Forelimb muscle (tissue), 1 donor: ENCODE measurements around the gene FKBP5. TPM values are rescaled to one million over a fixed set of nuclear protein-coding genes. Genes with fewer than 3 reads are reported as not detected.
A peak's percentile ranks its signal among the peaks of the same experiment; 100 is the strongest.
"Not testable (repeated sequence)": the region's sequence is repeated elsewhere in the genome, so short reads cannot be mapped to it uniquely, and the experiment has no call there.

Experiments used
- DNase-seq: peaks from one replicate; pipeline ENCODE4 v3.0.0-alpha.2; 2013; ENCODE audit warnings: low read depth
- polyA plus RNA-seq: library from polyadenylated mRNA; unstranded; fragments of 120-200 nt; gene quantifications from one replicate; pipeline ENCODE4 v1.2.1, GENCODE V29; 2013; ENCODE audit not compliant: insufficient read length

Gene FKBP5
- polyA plus RNA-seq, 1 donor, result 16.9 TPM

DNA sequence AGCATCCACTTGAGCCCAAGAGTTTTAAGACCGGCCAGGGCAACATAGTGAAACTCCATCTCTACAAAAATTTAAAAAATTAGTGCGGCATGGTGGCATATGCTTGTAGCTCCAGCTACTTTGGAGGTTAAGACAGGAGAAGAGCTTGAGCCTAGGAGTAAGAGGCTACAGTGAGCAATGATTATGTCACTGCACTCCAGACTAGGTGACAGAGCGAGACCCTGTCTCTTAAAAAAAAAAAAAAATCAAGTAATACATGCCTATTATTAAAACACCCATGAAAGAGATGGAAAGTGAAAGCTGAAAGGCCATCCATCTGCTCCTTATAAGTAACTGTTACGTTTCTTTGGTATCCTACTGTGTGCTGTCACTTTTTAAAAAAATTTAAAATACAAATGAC, 66.4 kb downstream of the FKBP5 start:
- no peak for DNase-seq

DNA sequence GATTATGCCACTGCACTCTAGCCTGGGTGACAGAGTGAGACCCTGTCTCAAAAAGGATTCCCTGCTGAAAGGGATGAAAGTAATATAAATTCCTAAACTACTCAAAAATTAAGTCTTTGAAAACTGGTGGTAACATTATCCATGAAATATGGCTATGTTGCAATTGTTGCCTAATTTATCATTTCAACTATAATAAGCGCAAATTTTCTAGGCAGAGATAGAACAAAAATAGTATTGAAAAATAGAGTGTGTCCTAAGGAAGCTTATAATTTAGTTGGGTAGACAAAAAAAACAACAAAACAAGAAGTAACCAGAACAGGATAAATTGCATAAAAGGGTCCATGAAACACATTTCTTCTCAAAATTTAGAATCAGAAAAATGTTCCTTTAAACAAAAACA, 68.0 kb downstream of the FKBP5 start:
- no peak for DNase-seq

DNA sequence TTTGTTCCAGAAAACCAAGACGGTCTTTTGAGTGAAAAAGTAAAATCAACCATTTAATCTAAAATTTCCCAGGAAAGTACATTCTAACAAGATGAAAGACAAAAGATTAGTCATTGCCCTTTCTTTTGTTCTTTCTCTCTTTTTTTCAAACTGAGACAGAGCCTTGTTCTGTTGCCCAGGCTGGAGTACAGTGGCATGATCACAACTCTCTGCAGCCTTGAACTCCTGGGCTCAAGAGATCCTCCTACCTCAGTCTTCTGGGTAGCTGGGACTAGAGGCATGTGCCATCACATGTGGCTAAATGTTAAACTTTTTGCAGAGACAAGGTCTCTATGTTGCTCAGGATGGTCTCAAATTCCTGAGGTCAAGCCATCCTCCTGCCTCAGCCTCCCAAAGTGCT, 75.0 kb downstream of the FKBP5 start:
- DNase-seq, result no peak

DNA sequence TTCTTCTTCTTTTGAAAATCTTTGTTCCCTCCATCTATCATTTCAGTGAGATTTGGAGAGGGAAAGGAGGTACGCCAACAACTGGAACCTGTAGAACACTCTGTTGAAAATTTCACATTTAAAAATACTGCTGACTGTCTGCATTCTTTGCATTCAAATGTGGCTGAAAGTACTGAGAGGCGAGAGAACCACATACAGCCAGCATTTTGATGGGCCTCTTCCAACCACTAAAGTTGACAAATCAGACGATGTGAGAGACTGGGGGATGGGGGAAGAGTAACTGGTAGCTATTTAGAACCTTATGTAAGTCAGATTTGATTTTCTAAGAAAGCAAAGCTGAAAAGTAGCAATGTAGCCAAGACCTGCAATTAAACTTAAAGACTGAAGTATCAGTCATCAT, 77.5 kb downstream of the FKBP5 start:
- no peak for DNase-seq

DNA sequence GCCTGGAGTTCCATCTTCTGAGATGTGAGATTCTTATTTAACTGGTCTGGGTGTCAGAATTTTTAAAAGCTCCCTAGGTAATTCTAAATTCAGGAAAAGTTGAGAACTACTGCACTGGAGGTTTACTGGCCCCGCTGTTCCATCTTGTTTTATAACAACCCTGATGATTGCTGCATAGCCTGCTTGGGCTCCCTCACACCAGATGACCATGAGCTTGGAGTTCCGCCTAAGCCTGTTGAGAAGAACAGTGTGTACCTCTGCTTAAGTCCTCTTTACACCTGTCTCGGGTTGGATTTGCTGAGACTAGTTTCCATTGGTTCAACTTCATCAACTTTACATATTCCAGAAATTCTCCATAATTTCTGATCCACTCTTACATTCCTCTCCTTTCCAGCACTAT, 77.9 kb downstream of the FKBP5 start:
- DNase-seq, result no peak

DNA sequence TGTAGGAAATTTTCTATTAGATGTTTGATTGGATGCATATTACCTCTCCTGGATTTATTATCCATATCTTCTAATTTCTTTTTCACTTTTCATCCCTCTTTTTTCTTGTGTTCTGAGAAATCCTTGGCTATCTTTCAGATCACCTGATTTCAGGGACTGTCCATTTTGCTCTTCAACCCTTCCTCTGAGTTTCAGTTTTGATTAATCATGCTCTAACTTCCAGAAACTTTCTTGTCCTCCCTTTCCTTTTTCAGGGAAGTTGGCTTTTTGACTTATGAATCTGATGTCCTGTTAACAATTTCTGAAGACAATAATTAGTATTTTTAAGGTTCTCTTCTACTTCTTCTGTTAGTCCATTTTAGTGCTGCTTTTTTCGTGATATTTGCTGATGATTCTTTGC, 79.1 kb downstream of the FKBP5 start:
- DNase-seq, result no peak

DNA sequence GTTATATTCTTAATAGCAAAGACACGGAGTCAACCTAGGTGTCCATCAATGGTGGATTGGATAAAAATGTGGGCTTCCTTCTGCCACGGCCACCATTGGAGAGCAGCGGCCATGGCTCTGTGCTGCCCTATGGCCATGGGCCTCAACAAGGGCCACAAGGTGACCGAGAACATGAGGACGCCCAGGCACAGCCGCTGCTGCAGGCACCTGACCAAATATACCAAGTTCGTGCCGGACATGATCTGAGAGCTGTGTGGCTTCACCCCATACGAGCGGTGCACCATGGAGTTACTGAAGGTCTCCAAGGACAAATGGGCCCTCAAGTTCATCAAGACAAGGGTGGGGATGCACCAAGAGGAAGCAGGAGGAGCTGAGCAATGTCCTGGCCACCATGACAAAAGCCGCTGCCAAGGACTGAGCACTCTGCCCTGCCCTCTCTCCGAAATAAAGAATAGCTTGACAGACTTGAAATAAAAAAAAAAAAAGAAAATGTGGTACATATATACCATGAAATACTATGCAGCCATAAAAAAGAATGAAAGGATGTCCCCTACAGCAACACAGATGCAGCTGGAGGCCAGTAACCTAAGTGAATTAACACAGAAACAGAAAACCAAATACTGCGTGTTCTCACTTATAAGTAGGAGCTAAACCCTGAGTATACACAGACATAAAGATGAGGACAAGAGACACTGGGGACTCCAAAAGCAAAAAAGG, 81.0 kb downstream of the FKBP5 start:
- DNase-seq, result no peak

DNA sequence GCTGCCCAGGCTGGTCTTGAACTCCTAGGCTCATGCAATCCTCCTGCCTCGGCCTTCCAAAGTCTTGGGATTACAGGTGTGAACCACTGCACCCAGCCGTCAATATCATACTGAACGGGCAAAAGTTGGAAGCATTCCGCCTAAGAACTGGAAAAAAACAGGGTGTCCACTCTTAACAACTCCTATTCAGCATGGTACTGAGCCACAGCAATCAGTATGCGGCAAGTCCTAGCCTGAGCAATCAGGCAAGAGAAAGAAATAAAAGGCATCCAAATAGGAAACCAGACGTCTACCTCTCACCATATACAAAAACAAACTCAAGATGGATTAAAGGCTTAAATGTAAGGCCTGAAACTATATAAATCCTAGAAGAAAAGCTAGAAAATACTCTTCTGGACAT, 83.1 kb downstream of the FKBP5 start:
- DNase-seq, result no peak

DNA sequence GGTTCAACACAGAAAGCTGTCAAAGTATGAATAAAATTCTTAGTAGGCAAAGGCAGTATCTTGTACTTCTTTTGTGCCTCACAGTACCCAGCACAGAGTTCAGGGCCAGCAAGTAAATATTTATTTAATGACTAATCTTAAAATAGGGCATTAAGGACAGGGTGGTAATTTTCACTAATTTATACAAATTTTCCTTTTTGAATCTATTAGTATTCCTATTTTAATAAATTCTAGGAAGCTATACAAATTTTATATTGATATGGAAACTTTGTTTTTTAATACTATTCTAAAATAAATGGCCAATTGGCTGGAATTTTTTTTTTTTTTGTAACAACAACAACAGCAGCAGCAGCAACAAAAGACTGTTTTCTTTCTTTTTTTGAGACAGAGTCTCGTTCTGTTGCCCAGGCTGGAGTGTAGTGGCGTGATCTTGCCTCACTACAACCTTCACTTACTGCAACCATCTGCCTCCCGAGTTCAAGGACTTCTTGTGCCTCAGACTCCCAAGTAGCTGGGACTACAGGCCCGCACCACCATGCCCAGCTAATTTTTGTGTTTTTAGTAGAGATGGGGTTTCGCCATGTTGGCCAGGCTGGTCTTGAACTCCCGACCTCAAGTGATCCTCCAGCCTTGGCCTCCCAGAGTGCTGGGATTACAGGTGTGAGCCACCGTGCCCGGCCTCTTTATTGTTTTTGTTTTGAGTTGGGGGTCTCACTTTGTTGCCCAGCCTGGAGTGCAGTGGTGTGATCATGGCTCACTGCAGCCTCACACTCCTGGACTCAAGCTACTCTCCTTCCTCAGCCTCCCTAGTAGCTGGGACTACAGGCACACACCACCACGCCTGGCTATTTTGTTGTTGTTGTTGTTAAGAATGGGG, 85.2 kb downstream of the FKBP5 start:
- no peak for DNase-seq

DNA sequence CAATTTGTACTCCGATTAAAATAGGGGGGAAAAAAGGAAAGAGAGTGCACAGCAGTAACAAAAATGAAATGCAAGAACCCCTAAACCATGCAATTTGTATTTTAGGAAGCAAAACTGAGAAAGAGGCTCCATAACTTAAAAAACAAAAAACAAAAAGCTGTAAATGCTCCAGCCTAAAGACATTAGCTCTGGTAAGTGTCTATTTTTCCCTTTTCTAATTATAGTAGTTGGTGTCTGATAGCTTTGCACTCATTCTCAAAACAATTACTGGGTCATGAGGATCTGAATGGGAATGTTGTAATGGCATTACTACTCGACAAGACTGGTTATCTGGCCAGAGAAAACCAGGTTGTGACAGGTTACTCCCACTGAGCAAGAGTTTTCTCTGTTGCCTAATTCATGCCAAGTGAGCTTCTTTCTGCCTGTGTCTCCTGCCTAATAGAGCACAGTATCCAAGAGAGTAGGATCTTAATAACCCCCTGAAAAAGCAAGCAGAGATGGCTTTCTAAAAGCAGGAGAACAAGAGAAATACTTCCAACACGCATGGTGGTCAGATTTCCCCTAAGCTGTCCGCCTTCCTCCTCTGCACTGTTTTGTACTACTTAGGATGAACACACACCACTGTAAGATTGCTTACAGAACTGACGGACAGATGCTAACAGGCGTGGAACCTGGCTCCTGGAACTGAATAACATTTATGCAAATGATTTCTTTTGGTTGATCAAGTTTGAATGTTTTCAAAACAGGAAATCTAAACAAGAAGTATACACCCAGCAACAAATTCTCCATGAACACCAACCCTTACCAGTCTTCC, 86.4 kb downstream of the FKBP5 start:
- DNase-seq, result no peak

DNA sequence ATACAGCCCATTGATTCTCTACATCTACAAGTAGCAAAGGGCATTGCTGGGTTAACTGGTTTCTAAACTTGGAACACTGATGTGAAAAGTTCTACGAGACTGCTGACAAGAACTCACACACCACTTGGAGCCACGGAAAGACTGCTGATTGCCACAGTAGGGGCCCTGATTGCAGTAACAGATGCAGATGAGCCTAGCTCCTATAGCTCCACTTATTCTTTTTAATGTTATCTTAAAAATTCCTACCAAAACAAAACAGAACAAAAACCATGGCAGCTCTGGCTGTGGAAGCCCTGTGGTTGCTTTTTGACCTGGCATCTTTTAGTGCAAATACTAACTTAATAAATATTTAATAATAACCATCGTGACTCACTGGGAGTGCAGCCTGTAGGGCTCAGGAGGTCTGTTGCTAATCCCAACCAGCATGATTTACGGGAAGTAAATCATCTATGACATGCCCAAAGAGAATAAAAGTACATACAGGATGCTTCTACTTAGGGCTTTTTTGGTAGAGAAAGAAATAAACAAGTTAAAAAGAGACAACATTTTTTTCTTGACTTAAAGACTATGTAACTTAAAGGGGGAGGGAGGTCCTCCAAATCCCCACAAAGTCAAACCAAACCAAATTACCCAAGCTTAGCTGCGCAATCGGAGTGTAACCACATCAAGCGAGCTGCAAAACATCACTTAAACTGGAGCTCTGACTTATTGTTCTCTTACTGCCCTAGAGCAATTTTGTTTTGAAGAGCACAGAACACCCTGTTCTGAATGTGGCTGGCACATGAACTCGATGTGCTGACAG, 87.2 kb downstream of the FKBP5 start:
- DNase-seq, result no peak

DNA sequence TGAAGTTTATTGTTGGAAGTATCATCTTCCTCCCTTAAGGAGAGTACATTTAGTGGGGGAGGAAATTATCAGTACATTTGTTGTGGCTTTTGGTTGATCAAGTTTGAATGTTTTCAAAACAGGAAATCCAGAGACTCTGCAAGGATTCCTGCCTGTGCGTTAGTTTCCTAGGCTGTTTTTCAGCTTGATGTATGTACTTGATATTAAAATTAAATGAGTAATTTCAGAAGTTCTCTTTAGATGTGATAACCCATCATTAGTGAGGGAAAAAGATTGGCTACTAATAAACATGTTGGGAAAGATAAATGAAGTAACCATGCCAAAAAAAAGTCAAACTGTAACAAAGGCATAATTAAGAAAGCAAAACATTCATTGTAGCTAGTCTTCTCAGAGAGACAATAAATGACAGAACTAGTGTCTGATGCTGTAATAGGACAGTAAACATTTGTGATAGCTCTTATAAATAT, 88.0 kb downstream of the FKBP5 start:
- no peak for DNase-seq

DNA sequence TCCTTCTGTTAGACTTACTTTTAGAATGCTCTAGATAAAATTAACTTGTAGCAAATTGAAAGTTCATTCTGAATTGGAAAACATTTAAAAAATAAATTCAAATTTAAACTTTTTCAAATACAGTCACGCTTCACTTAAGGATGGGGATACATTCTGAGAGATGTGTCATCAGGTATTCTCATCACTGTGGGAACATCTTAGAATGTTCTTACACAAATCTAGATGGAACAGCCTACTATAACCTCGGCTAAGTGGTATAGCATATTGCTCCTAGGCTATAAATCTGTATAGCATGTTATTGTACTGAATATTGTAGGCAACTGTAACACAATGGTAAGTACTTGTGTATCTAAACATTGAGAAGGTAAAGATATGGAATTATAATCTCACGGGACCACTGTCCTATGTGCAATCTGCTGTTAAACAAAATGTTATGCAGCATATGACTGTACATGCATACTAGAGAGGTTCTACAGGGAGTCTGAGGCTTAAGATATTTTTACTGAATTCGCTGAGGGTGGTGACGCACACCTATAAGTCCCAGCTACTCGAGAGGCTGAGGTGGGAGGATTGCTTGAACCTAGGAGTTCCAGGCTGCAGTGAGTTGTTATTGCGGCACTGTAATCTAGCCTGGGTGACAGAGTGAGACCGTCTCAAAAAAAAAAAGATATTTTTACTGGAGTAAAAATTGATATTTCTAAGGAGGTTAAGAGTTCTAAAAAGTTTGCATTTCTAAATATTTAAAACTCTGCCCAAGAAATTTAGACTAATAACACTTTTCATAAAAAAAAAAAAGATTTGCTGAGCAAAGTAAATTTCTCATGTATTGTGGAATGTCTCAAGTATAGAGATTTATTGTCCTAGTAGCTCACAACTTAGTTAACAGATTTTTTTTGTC, 88.7 kb downstream of the FKBP5 start:
- DNase-seq, result no peak

DNA sequence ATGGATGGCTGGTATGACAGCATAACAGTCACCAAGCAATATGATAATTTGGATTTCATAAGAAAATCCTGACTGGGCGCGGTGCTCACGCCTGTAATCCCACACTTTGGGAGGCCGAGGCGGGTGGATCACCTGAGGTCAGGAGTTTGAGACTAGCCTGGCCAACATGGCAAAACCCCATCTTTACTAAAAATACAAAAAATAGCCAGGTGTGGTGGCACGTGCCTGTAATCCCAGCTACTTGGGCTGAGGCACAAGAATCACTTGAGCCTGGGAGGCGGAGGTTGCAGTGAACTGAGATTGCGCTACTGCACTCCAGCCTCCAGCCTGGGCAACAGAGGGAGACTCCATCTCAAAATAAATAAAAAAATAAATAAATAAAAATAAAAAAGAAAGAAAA, 90.1 kb downstream of the FKBP5 start:
- DNase-seq, result not testable (repeated sequence)

DNA sequence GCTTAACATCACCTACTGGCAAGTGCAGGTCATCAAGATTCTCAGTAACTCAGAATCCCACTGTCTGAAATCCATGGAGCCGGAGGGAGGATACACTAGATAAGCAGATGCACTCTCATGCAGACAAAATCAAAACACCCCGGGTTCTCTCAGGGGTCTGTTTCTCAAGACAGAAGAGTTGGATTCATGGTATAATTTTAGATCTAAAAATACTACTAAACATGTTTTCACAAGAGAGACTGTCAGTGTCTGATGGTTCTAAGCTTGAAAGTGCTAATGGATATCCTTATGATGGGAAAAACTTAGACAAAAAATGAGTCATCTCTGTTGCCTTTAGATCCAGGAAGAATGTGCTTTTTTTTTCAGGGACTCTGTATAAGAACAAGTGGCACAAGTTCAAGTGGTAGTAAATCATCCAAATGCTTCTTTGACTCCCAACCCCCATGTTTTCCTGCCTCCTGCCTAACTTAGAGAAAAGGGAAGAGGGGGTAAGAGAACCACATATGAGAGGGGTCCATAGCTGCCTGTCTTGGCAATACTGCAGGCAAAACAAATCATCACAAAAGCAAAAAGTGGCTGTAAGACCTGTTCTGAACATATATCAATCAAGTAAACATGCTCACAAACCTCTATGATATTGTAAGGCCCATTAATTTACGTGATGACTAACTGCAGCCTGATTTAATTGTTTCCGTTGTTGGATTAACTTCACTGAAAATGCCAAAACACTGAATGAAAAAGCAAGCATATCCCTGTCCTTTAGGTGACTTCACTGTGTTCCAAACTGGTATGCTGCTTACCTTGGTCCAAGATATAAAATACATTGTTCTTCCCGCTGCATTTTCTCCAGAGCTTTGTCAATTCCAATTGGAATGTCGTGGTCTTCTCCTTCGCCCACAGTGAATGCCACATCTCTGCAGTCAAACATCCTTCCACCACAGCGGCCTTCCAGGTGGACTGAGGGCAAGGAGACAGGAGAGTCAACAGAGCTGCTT, 92.0 kb downstream of the FKBP5 start:
- no peak for DNase-seq

DNA sequence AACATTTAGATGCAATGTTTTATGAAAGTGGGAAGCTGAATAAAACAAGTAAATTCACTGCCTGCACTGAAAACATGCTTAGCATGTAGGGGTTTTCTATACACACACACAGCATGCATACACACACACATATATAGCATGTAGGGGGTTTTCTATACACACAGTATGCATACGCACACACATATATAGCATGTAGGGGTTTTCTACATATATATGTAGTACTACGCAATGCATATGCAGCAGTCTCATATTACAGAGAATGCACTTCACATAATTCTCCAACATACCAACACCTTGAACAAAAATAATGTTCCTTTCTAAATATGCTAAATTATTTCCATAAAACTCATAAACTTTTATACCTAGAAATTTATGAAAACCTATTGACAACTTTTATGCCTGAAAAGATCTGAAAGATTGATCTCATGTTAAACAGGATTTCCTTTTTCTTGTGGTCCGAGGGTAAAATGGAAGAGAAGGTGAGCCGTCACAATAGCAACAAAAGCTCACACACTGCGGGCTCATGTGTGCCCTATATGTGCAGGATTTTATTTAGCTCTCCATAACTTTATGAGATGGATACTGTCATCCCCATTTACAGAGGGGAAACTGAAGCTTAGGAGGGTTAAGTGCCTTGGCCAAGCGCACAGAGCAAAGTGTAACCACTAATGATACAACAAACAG, 94.1 kb downstream of the FKBP5 start:
- DNase-seq, result no peak

DNA sequence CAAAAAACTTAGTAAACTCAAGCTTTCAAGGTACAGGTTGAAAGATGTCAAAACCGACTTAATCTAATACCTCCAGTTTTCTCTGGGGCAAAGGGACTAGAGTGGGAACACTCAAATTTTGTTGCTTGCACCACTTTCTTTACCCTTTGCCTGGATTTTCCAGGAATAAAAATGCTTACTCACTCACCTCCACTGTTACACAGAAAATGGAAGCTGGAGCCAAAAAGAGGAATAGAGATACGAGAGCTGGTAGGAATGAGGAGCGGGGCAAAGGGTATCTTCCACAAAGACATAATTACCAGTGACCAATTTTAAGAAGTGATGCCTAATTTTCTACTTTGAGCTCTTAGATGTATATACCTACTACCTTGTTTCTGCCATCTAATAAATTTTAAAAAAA, 96.5 kb downstream of the FKBP5 start:
- no peak for DNase-seq

DNA sequence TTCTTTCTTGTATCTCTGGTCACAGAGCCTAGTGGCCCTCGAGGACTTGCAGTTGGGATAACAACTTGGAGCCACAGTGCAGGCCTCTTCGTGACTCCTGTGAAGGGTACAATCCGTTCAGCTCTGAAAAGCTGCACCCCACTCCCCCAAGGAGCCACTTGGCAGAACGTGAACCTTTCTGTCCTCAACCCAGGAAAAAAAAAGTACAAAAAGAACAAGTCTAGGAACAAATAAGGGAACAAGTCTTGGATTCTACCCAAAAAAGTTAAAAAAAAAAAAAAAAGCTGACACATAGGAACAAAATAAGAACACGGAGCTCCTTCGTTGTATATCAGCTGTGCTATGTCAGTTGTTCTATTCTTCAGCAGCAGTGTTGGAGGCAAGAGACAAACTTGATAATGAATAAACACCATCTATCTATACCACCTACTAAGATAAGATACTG, 98.1 kb downstream of the FKBP5 start:
- DNase-seq, result peak; percentile 39
